Heart right ventricle (tissue), 16 donors: ENCODE results near the gene RABAC1. TPM values are rescaled to one million over a fixed set of nuclear protein-coding genes. Genes with fewer than 3 reads are reported as not detected.

Experiments
- ATAC-seq, 8 donors: fragments of 200-7000 bp; cut with Tn5 transposase; one replicate each; pipeline ENCODE4 v1.9.1; 2020; ENCODE audit warnings: mild to moderate bottlenecking in 8 of 8, moderate library complexity in 8 of 8, moderate number of reproducible peaks in 1 of 8
- DNase-seq, 2 donors: peaks; one replicate each; pipeline ENCODE4 v3.0.0-alpha.2; 2020
- H3K27ac ChIP-seq, 10 donors: fragments of 200-600 bp; sonication (generic) in 2 of 10; one replicate each; pipeline versions ENCODE4 v1.5.0 to v1.8.0; 2020 to 2022; ENCODE audit warnings: mild to moderate bottlenecking in 3 of 10
- H3K27me3 ChIP-seq, 7 donors: fragments of 200-600 bp; one replicate each; pipeline ENCODE4 v1.8.0; 2021 to 2022; ENCODE audit warnings: mild to moderate bottlenecking in 2 of 7
- H3K36me3 ChIP-seq, 9 donors: fragments of 200-600 bp; sonication (generic) in 1 of 9; one replicate each; pipeline versions ENCODE4 v1.5.0 to v1.8.0; 2020 to 2022; ENCODE audit warnings: mild to moderate bottlenecking in 2 of 9
- H3K4me1 ChIP-seq, 9 donors: fragments of 200-600 bp; sonication (generic) in 1 of 9; one replicate each; pipeline versions ENCODE4 v1.5.0 to v1.8.0; 2020 to 2022; ENCODE audit warnings: mild to moderate bottlenecking in 4 of 9
- H3K4me3 ChIP-seq, 10 donors: fragments of 200-600 bp; sonication (generic) in 2 of 10; one replicate each; pipeline versions ENCODE4 v1.5.0 to v1.8.0; 2020 to 2022; ENCODE audit warnings: mild to moderate bottlenecking in 7 of 10, moderate library complexity in 2 of 10
- H3K9me3 ChIP-seq, 11 donors: fragments of 200-600 bp in 10 of 11; sonication (generic) in 2 of 11; one replicate each; pipeline versions ENCODE4 v1.5.0 to v1.8.0; 2013 to 2022; ENCODE audit warnings: mild to moderate bottlenecking in 2 of 11, control low read depth in 1 of 11, moderate library complexity in 1 of 11
- WGBS, 2 donors: extraction: QIAGEN DNeasy Blood & Tissue Kit; methylation state at CpG; one replicate each; pipeline ENCODE4 v1.1.7; 2013; ENCODE audit warnings: inconsistent platforms in 1 of 2; 5-methylcytosine and 5-hydroxymethylcytosine counted together
- intact Hi-C, 10 donors: fragments of 100-400 bp; cut with DNase I; formaldehyde crosslinking; loops; one replicate each; pipeline versions ENCODE4 v1.11.1 to v1.14.2; 2022
- polyA plus RNA-seq, 2 donors: library from polyadenylated mRNA; stranded (reverse); fragments of 200-250 nt; gene quantifications; one replicate each; pipeline ENCODE4 v1.2.3, GENCODE V29; 2013
- total RNA-seq, 10 donors: library from RNA; stranded (reverse); fragmentation: NEBNext Ultra II Directional in 3 of 10; extraction: Animal tissue kit (Norgen Biotek cat#: 25700) in 3 of 10; gene quantifications; one replicate each; pipeline versions ENCODE4 v1.2.1 to v1.2.4, GENCODE V29; 2021 to 2023
- TF ChIP-seq, protein P1 (sequence below), 9 donors: fragments of 200-600 bp; sonication (generic) in 2 of 9; IDR thresholded peaks; one replicate each; pipeline versions ENCODE4 v1.5.0 to v1.8.0; 2021 to 2022; ENCODE audit warnings: antibody characterized with exemption in 9 of 9, mild to moderate bottlenecking in 5 of 9, moderate library complexity in 1 of 9
- donor health status: Arrhythmogenic right ventricular cardiomyopathy.
- donor health status: ischemic (EF 13 %, LVEDD 7.1; RV severe dilation, severe dysfunction).
- donor health status: healthy with polysubstance abuse.
- donor health status: DM: no; HTN: yes; CAD: no.
- donor health status: DM: no; HTN: no; CAD: no.
- donor health status: ischemic (EF 25% LVEDD 6.9; RV normal size, moderate dysfunction).
- donor health status: ischemic (EF 25% LVEDD 5.7; RV mildly dilated, moderate dysfunction).
- donor health status: healthy.
- donor health status: DM: yes; HTN: yes; CAD: no.
- donor health status: Ischemic cardiomyopathy.
- donor health status: ischemic (EF 35%, LVEDD 5.7; RV mildly dilated, moderate dysfunction).
- donor health status: nonischemic (EF 11% LVEDD 7.7; RV severe dilation, severe dysfunction).
- donor health status: DM: yes; HTN: yes; CAD: no.
- donor health status: PGD.
- donor health status: ischemic (EF 29% LVEDD 5.4; RV normal size, mild dysfunction).
- donor health status: nonischemic (EF 23%, LVEDD 6.1; RV moderate dilation, normal function).

Gene RABAC1
- total and polyA plus RNA-seq, 12 donors = 34.5 to 270 (median 54.8) TPM

DNA sequence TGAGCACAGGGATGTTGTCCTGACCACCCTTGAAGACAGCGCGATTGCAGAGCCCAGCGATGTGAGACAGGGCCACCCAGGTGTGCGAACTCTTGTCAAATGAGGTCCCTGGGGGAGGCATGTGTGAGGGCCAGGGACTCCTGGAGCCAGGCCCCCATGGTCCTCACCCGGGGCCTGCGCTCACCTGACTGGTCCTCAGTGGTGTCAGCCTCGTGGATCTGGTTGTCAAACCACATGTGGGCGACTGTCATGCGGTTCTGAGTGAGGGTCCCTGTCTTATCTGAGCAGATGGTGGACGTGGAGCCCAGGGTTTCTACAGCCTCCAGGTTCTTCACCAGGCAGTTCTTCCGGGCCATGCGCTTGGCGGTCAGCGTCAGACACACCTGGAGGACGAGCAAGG, 22.6 kb upstream of the RABAC1 start:
- no peaks in the 10 kb centered on the region for H3K9me3 ChIP-seq
- H3K4me3 ChIP-seq = no peak overlapping the region
- intact Hi-C loops = no loop called here
- ATAC-seq (no peak), DNase-seq (no peak)
- H3K36me3 ChIP-seq = peaks cover 0 to 81% (median 0%) of the 10 kb centered on the region in 9 donors
- no peaks in the 10 kb centered on the region for H3K27me3 ChIP-seq
- TF ChIP-seq, protein P1, sequence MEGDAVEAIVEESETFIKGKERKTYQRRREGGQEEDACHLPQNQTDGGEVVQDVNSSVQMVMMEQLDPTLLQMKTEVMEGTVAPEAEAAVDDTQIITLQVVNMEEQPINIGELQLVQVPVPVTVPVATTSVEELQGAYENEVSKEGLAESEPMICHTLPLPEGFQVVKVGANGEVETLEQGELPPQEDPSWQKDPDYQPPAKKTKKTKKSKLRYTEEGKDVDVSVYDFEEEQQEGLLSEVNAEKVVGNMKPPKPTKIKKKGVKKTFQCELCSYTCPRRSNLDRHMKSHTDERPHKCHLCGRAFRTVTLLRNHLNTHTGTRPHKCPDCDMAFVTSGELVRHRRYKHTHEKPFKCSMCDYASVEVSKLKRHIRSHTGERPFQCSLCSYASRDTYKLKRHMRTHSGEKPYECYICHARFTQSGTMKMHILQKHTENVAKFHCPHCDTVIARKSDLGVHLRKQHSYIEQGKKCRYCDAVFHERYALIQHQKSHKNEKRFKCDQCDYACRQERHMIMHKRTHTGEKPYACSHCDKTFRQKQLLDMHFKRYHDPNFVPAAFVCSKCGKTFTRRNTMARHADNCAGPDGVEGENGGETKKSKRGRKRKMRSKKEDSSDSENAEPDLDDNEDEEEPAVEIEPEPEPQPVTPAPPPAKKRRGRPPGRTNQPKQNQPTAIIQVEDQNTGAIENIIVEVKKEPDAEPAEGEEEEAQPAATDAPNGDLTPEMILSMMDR (IDR thresholded peaks at IDR 0.05) = no peak
- H3K27ac ChIP-seq = no peak overlapping the region
- H3K4me1 ChIP-seq = peaks cover 0 to 10% (median 4%) of the 10 kb centered on the region in 9 donors
- WGBS, 2 donors = 82 to 84% methylated on average over 15 of the region's 15 CpGs

DNA sequence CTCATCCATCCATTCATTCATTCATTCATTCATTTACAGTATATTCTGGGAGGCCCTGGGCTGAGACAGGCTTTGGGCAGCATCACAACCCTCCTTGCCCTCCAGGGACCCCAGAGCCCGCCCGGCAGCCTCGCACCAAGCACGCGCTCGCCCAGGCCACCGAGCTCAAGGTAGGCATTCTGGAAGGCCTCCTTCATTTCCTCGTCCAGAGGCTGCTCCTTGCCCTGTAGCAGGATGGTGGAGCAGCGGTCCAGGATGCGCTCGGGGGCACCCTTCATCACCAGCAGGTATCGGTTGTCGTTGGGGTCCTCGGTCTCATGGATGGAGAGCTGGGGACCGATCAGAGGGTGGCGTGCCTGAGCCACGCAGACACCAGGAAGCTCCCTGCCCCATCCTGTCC, 19.3 kb upstream of the RABAC1 start:
- Histone ChIP-seq H3K4me1 (peaks cover 0 to 10% (median 4%) of the 10 kb centered on the region in 9 donors), H3K27me3 (no peaks in the 10 kb centered on the region), H3K36me3 (peaks cover 0 to 77% (median 0%) of the 10 kb centered on the region in 9 donors), H3K4me3 (no peak overlapping the region), H3K27ac (peak overlapping the region in 4 of 10 donors; percentile 69 to 78 (median 75)), H3K9me3 (no peaks in the 10 kb centered on the region)
- no peak for DNase-seq
- 88% methylated on average over 17 of the region's 17 CpGs for WGBS, 2 donors
- intact Hi-C loops = no loop called here
- TF ChIP-seq, protein P1 (IDR thresholded peaks at IDR 0.05) = no peak
- ATAC-seq = no peak

DNA sequence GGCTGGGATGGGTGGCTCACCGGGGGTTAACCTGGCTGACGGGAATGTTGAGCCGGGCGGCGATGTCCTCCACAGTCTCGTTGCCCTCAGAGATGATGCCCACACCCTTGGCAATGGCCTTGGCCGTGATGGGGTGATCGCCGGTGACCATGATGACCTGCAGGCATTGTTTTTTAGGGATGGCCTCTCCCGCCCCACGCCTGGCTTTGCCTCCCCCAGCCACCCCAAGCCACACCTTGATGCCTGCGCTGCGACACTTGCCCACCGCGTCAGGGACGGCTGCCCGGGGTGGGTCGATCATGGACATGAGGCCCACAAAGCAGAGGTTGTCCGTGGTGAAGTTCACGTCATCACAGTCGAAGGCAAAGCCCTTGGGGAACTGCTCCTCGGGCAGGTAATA, 18.8 kb upstream of the RABAC1 start:
- H3K36me3 ChIP-seq = peaks cover 0 to 83% (median 0%) of the 10 kb centered on the region in 9 donors
- DNase-seq (no peak), ATAC-seq (no peak)
- 76 to 81% methylated on average over 22 of the region's 22 CpGs for WGBS, 2 donors
- no peaks in the 10 kb centered on the region for H3K27me3 ChIP-seq
- H3K4me3 ChIP-seq = no peak overlapping the region
- intact Hi-C loops = no loop called here
- H3K27ac ChIP-seq = no peak overlapping the region
- TF ChIP-seq, protein P1 (IDR thresholded peaks at IDR 0.05) = no peak
- H3K9me3 ChIP-seq = no peaks in the 10 kb centered on the region
- H3K4me1 ChIP-seq = peaks cover 0 to 10% (median 4%) of the 10 kb centered on the region in 9 donors

DNA sequence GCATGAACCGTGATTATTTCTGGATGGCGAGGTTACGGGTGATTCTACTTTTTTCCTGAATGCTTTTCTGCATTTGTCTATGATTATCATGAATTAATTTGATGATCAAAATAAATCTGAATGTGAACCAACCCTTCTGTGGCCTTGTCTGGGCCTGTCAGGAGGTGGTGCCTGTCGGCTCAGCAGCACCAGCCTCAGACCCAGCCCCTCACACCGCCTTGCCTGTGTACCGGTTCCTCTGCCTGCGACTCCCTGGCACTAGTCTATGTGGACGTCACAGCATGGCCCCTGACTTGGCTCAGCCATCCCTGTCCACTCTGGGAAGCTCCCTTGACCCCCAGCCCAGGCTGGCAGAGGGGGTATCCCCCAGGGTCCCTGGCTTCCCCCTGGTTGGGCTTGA, 15.5 kb upstream of the RABAC1 start:
- Histone ChIP-seq H3K9me3 (no peaks in the 10 kb centered on the region), H3K4me3 (no peak overlapping the region), H3K4me1 (peaks cover 0 to 9% (median 4%) of the 10 kb centered on the region in 9 donors), H3K36me3 (peaks cover 0 to 82% (median 0%) of the 10 kb centered on the region in 9 donors), H3K27me3 (no peaks in the 10 kb centered on the region), H3K27ac (no peak overlapping the region)
- 70% methylated on average over 8 of the region's 8 CpGs for WGBS, 2 donors
- intact Hi-C loops = no loop called here
- DNase-seq (no peak), ATAC-seq (no peak)
- TF ChIP-seq, protein P1 (IDR thresholded peaks at IDR 0.05) = no peak
